Mesenteric fat pad (tissue), 1 donor: ENCODE results near the gene LCN15. TPM values are rescaled to one million over a fixed set of nuclear protein-coding genes. Genes with fewer than 3 reads are reported as not detected.
"Not testable (repeated sequence)": the region's sequence is repeated elsewhere in the genome, so short reads cannot be mapped to it uniquely, and the experiment has no call there.

Experiments
- DNase-seq: peaks from one replicate; pipeline ENCODE4 v3.0.0-alpha.2; 2020; ENCODE audit warnings: low spot score
- long read RNA-seq: library from polyadenylated mRNA; unstranded; transcript quantifications from one replicate; pipeline ENCODE4 v2.0.0, GENCODE V29; 2020
- total RNA-seq: library from RNA; stranded (reverse); fragmentation: NEBNext Ultra II Directional; extraction: Animal tissue kit (Norgen Biotek cat#: 25700); gene quantifications from one replicate; pipeline ENCODE4 v1.2.1, GENCODE V29; 2021
- donor health status: DM: yes; HTN: yes; CAD: no.

The LCN15 gene, protein sequence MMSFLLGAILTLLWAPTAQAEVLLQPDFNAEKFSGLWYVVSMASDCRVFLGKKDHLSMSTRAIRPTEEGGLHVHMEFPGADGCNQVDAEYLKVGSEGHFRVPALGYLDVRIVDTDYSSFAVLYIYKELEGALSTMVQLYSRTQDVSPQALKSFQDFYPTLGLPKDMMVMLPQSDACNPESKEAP
- 0.32 TPM for total RNA-seq
- long read RNA-seq = 0 reads

DNA sequence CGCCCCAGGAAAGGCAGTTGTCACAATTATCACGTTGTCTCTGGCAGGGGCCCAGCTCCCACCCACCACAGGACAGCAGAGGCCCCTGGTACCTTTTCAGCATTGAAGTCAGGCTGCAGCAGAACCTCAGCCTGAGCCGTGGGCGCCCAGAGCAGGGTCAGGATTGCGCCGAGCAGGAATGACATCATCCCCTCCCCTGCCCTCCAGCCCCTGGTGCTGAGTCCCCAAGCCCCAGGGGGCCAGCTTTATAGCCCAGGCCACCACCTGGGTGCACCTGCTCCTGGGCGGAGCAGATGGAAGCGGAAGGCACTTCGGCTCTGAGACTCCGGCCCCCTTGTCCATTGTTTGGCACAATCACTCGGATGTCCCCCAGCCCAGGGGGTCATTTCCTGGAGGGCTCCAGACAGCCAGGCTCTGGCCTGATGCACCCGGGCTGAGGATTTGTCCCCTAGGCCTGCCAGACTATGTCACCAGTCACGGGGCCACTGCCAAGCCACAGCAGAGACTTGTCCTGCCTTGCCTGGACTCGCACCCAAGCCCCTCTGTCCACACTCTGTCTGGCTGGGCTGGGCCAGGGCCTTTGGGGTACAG is at the start of gene LCN15:
Gene LCN15, minus strand, starts transcription at position 218 of the 591 bp plus-strand sequence. Its CDS starts 30 bp downstream, at position 188.
- DNase-seq = no peak

DNA sequence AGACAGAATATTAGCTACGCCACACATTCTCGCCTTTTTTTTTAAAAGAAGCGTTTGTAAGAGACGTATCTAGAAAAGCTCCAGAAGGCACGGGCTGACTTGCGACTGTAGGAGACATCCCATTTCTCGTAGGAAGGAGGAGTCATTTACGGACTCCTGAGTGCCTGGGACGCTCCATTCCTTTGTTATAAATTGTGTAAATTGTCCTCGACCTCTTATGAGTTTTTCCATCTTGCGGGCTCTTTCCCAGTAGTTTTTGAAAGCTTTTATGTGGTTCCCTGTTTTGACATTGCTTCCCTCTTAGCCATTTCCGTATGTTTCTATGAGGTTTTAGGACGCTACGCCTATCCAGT is 44.5 kb upstream of the LCN15 start:
- no peak for DNase-seq

DNA sequence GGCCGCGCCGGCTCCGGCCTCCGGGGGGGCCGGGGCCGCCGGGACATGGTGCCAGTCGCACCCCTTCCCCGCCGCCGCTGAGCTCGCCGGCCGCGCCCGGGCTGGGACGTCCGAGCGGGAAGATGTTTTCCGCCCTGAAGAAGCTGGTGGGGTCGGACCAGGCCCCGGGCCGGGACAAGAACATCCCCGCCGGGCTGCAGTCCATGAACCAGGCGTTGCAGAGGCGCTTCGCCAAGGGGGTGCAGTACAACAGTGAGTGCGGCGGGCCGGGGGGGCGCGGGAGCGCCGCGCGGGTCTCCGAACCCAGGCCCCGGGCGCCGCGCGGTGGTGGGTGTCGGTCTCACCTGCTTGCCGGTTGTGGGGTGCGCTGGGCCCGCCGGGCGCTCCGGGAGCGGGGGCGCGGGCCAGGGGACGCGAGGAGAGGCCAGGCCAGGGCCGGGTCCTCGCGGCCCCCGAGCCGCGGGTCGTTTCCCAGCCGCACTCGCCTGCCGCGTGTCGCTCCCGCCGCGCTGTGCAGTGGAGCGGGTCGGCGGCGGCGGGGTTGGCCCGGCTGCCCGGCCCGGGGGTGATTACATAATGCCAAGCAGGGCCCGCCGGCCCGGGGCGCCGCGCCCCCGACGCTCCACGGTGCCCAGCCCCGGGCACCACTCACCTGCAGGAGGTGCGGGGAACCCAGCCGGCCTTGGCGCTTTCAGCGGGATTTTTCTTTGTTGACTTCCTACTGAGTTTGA is 43.9 kb upstream of the LCN15 start:
- DNase-seq = no peak

DNA sequence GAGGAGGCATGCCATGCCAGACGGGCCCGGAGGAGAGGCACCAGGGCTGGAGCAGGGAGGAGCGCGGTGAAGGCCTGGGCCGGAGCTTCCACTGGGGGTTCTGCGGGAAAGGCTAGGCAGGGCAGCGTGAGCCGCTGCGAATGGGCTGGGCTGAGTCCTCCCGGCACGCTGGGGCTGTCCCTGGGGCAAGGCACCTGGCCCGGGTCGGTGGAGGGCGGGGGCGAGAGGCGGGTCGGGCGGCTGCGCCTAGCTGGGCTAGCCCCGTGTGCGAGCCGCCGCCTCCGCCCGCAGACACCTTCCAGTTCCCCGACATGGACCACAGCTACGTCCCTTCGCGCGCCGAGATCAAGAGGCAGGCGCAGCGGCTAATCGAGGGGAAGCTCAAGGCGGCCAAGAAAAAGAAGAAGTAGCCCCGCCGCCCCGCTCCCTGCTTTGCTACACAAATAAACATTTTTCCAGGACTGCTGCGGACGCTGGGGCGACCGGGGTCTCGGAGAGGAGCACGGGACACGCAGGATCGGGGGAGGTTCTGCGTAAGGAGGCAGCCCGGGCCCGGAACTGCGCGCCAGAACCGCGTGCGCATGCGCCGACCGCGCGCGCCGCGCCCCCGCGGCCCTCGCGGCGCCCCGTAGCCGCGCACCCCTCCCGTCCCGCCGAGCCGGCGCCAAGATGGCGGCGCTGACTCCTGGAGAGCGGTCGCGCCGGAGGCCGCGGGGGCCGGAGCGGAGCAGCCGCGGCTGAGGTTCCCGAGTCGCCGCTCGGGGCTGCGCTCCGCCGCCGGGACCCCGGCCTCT is 43.2 kb upstream of the LCN15 start, which contains the start of gene RABL6:
Gene RABL6, plus strand, starts transcription at position 668 of the 794 bp plus-strand sequence. CDS start 249 bp downstream, outside the sequence.
- peak; percentile 93 for DNase-seq

DNA sequence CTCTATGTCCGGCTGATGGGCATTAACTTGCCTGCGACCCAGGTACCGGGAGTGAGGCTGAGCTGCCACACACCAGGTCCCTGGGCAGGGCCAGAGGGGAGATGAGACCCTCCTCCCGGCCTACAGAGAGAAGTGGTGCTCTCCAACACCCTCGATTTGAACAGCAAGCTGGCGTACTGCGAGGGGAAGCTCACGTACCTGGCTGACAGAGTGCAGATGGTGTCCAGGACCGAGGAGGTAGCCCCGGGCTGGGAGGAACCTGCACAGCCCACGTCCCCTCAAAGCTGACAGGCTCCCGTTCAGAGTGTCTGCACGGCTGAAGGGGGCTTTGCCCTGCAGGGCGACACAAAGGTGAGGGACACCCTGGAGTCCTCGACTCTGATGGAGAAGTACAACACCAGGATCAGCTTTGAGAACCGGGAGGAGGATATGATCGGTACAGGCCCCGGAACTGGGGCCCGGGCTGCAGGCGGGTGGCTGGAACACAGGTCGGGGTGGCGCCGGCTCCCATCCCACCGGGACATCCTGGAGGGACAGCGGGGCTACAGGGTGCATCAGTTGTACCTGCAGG is 42.4 kb upstream of the LCN15 start:
- DNase-seq = no peak

DNA sequence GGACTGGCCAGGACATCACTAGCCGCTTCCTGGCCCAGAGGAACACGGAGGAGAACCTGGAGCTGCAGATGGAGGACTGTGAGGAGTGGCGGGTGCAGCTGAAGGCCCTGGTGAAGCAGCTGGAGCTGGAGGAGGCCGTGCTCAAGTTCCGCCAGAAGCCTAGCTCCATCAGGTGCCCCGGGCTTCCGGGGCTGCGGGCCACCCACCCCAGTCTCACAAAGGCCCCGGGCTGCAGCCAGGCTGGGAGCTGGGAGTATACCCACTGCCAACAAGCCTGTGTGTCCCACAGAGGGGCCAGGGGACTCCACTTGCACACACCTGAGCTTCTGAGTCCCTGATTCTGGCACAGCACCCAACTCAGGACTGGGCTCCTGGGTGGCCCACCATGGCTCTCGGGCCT is 41.7 kb upstream of the LCN15 start:
- DNase-seq = no peak

DNA sequence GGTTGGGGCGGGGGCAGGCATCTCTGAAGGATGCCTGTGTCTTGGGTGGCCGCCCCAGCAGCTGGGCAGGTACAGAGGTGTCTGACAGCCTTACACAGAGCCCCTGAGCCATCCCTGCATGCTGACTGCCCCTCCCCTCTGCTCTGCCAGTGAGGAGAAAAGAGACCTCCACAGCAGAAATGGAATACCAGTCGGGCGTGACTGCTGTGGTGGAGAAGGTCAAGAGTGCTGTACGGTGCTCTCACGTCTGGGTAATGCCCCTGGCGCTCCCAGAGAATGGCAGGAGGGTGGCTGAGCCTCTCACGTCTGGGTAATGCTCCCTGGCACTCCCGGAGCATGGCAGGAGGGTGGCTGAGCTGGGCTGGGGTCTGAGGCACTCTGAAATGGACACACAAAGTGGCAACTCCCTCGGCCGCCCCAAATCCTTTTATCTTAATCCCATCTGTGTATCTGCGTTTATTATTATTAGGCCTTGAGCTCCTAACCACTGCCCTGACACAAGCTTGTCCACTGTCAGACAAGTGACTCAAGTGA is 41.0 kb upstream of the LCN15 start:
- DNase-seq = no peak

DNA sequence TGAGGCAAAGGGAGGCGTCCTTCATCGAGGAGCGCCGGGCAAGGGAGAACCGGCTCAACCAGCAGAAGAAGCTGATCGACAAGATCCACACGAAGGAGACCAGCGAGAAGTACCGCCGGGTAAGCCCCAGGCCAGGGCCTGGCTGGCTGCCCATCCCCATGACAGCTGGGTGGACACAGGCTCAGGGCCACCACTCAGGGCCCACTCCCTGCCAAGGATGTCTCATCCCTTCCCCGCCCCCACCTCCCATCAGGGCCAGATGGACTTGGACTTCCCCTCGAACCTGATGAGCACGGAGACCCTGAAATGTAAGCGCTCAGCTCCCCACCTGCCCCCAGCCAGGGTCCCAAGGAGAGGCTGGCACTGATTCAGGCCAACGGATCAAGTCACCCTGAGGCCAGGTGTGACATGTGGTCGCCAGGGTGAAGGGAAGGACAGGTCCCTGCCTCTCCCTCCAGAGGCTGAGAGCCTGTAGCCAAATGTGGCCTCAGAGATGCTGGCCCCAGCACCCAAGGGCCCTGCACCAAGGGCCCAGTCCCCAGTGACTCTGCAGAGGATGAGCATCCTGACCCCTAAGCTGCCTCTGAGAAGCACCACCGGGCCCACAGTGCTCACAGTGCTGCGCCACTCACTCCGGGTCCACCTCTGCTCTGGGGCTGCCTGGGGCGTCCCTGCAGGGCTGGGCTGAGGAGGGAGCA is 40.3 kb upstream of the LCN15 start:
- DNase-seq = no peak

DNA sequence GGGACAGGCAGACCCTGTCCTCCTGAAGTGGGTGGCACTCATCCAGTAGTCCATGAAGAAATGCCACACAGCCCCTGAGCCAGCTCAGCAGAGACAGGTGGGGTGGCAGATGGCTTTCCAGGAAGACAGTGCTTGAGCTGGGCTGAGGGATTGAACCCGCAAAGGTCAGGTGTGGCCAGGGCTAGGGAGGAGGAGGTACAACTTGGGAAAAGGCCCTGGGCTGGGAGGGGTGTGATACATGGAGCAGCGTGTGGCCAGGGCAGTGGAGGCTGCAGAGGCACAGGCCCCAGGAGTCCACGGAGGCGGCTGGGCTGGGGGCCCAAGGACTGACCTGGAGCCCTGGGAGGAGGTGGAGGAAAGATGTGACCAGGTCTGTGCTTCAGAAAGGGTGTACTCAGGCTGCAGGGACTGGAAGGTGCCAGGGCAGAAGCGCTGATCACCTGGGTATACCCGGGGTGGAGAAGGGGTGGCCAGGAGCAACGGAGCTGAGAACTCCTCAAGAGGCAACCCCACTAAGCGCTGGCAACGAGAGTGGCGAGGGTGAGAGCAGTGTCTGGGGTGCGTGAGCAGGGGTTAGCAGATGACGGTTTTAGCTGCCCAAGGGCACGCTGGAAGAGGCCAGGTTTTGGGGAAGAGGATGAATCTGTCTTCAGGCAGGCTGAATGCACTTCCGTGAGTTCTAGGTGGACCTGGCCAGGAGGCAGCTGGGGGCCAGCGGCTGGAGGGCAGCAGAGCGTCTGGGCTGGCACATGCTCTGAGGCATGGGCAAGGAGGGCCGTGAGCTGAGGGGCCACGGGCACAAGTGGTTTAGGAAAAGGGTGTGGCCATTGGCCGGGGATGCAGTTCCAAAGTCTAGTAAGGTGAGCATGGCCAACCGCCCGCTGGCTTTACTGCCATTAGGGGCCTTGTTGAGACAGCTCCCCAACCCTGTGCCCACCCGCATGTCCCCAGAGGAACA is 39.5 kb upstream of the LCN15 start:
- no peak for DNase-seq

DNA sequence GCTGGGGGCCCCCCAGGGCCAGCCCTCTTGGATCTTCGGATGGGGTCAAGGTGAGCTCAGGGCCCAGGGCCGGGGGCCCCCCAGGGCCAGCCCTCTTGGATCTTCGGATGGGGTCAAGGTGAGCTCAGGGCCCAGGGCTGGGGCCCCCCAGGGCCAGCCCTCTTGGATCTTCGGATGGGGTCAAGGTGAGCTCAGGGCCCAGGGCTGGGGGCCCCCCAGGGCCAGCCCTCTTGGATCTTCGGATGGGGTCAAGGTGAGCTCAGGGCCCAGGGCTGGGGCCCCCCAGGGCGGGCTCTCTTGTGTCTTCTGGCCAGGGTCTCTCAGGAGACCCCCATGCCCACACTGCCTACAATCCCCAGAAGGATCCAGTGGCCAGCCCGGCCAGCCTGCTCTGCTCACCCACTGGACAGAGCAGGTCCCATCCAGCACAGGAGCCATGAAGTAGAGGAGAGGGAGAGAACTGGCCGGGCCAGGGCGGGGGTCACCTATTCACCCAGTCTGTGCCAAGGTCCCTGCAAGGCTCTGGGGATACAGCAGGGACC is 38.8 kb upstream of the LCN15 start:
- not testable (repeated sequence) for DNase-seq

DNA sequence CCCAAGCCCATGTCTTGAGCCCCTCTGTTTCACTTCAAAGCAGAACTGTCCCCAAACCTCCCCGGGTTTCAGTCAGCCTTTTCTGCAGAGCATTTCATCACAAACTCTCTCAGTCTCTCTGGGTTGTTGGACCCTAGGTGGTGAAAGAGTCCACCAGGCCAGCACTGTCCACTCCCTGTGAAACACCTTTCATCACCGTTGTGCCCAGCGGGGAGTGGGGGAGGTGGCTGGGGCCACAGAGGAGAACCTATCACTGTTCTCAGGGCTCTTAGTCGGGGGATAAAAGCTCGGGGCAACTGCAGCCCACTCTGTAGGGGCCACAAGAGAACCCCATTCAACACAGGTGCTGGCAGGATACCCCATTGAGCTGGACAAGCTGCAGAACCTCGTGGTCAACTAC is 38.0 kb upstream of the LCN15 start:
- DNase-seq = no peak

DNA sequence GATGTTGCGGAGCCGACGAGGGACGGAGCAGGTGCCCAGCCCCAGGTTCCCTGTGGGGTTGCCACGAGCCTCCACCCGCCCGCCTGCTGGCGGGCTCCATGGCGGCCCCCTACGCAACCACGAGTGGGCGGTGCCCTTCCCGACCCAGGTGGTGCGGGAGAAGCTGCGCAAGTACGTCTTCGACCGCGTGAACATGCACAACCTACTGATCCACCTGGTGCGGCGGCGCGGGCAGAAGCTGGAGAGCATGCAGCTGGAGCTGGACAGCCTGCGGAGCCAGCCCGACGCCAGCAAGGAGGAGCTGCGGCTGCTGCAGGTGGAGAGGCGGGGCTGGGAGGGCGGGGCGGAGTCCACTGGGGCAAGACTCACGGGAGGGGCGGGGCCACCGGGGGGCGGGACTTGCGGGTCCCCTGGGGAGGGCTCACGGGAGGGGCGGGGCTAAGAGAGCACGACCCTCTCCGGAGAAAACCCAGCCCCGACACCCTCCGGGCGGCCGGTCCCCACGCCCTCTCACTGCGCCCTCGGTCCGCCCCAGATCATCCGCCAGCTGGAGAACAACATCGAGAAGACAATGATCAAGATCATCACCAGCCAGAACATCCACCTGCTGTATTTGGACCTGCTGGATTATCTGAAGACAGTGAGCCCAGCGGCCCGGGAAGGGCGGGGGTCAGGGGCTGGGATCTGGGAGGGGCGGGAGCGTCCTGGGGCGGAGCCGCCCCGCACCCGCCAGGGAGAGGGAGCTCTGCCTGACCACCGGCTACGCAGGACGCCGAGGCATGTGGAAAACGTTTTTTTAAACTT is 35.7 kb upstream of the LCN15 start:
- no peak for DNase-seq

DNA sequence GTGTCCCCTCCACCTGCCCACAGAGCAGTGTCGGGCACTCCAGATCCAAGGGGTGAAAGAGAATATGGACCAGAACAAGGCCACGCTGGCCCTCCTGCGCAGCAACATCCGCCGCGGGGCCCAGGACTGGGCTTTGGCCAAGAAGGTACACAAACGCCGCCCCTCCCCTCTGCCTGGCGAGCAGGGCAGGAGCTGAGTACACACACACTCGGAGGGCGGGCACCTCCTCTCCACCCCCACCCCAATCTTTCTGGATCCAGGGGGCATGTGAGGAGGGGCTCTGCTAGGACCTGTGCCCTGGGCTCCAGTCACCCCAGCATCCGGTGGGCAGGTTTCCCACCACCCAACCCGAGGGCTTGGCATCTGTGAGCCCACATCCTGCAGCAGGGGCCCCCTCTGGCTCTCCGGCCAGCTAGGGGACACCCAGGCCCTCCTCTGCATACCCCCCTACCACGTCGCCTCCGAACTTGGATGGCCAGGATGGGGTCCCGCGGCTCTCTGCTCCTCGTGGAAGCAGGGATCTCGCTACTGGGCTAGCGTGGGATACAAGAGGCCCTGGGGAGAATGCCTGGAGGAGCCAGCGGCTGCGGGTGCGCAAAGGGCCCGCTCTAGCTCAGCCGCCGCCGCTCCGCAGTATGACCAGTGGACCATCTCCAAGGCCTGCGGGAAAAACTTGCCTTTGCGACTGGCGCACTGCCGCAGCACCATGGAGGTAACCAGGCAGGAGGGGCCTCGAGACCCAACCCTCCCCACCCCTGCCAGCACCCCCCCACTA is 34.9 kb upstream of the LCN15 start:
- no peak for DNase-seq

DNA sequence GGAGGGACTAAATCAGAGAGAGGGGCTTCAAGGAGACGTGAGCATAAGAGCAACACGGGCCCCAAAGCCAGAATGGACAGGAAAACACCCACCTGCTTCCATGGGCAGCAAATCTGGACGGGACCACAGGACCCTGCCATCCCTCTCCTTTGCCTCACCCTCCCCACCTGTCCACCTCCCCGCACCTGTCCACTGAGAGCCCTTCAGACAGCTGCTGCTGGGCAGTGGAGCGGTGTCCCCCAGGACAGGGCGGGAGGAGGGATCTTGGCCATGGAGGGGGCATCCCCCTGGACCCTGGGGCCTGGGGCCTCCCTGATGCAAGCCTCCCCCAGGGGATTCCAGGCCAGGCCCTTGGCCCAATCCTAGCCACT is 34.4 kb upstream of the LCN15 start:
- no peak for DNase-seq

DNA sequence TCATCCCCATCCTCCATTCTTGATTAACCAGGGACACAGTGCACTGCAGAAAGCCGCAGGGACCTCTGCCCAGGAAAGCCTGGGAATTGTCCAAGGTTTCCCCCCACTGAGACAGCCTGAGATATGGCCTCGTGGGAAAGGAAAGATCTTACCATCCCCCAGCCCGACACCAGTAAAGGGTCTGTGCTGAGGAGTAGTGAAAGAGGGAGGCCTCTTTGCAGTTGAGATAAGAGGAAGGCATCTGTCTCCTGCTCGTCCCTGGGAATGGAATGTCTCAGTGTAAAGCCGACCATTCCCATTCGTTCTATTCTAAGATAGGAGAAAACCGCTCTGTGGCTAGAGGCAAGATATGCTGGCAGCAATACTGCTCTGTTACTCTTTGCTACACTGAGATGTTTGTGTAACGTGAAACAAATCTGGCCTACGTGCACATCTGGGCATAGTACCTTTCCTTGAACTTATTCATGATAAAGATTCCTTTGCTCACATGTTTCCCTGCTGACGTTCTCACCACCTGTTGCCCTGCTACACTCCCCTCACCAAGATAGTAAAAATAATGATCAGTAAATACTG is 32.5 kb upstream of the LCN15 start:
- not testable (repeated sequence) for DNase-seq

DNA sequence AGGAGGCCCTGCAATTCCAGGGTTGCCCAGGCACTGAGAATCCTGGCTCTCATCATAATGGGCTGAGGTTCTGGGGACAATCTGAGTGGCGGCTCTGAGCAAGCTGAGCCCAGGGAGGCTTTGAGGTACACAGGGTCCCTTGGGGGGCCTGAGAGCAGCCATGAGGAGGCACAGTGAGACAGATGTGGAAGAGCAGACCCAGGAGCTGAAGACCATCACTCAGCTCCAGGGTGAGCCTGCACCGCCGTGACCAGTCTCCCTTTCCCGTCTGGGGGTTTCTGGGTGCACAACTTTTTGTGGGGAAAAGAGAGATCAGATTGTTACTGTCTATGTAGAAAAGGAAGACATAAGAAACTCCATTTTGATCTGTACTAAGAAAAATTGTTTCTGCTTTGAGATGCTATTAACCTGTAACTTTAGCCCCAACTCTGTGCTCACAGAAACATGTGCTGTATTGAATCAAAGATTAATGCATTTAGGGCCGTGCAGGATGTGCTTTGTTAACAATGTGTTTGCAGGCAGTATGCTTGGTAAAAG is 32.0 kb upstream of the LCN15 start, which contains the start of gene CCDC183:
Gene CCDC183, plus strand, starts transcription at position 101 of the 537 bp plus-strand sequence. Its CDS starts 60 bp downstream, at position 161.
- DNase-seq = no peak

DNA sequence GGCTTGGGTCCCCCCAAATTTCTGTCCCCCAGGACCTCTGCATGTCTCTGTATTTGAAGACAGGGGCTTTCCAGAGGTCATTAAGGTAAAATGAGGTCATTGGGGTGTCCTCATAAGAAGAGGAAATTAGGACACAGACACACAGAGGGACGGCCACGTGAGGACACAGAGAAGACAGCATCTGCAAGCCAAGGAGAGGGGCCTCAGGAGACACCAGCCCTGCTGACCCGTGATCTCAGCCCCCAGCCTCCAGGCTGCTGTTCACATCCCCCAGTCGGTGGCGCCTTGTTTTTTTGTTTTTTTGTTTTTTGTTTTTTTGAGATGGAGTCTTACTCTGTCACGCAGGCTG is 30.7 kb upstream of the LCN15 start:
- no peak for DNase-seq
